GM06990 (cell line): ENCODE results near the gene BEAN1.

ENCODE experiments used
- DNase-seq: peaks from one replicate; pipeline ENCODE4 v3.0.0-alpha.2; 2011; ENCODE audit not compliant: insufficient read length; ENCODE audit errors: extremely low read depth
- H3K27me3 ChIP-seq: replicated peaks from 2 replicates; pipeline ENCODE4 v1.6.0; 2011; ENCODE audit warnings: low read length; ENCODE audit not compliant: control insufficient read depth, insufficient read depth
- H3K36me3 ChIP-seq: 2 replicates; pipeline ENCODE4 v1.5.1; 2011; ENCODE audit warnings: low read length; ENCODE audit not compliant: control insufficient read depth, insufficient read depth
- H3K4me3 ChIP-seq: replicated peaks from 2 replicates; pipeline ENCODE4 v1.5.1; 2011; ENCODE audit warnings: low read depth, mild to moderate bottlenecking, control low read depth, low read length
- TF ChIP-seq, protein P1 (sequence below): IDR thresholded peaks from 2 replicates; pipeline ENCODE4 v1.5.1; 2011; ENCODE audit warnings: low read length, control low read depth, mild to moderate bottlenecking, inconsistent platforms; ENCODE audit not compliant: insufficient read depth, poor library complexity, severe bottlenecking

Gene BEAN1

DNA sequence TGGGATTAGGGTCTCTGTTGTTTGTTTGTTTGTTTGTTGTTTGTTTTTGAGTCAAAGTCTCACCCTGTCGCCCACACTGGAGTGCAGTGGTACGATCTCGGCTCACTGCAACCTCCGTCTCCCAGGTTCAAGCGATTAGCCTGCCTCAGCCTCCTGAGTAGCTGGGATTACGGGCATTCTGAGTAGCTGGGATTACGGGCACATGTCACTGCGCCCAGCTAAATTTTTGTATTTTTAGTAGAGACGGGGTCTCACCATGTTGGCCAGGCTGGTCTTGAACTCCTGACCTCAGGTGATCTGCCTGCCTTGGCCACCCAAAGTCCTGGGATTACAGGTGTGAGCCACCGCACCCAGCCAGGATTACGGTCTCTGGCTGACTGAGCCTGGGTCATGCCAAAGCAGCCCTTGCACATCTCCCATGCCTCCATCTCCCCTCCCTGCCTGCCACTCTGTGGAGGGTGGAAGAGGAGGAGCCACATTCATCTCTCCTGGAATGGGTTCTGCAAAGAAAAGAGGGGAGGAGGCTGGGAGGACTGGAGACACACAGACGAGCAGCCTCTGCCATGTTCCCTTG lies 59.2 kb downstream of the BEAN1 start:
- TF ChIP-seq, protein P1, sequence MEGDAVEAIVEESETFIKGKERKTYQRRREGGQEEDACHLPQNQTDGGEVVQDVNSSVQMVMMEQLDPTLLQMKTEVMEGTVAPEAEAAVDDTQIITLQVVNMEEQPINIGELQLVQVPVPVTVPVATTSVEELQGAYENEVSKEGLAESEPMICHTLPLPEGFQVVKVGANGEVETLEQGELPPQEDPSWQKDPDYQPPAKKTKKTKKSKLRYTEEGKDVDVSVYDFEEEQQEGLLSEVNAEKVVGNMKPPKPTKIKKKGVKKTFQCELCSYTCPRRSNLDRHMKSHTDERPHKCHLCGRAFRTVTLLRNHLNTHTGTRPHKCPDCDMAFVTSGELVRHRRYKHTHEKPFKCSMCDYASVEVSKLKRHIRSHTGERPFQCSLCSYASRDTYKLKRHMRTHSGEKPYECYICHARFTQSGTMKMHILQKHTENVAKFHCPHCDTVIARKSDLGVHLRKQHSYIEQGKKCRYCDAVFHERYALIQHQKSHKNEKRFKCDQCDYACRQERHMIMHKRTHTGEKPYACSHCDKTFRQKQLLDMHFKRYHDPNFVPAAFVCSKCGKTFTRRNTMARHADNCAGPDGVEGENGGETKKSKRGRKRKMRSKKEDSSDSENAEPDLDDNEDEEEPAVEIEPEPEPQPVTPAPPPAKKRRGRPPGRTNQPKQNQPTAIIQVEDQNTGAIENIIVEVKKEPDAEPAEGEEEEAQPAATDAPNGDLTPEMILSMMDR, result no peak
- Histone ChIP-seq H3K27me3 (no peaks in the 10 kb centered on the region; the same call in 1 of the 2 replicates), H3K4me3 (no peak overlapping the region), H3K36me3 (no peaks in the 10 kb centered on the region)
- no peak for DNase-seq

DNA sequence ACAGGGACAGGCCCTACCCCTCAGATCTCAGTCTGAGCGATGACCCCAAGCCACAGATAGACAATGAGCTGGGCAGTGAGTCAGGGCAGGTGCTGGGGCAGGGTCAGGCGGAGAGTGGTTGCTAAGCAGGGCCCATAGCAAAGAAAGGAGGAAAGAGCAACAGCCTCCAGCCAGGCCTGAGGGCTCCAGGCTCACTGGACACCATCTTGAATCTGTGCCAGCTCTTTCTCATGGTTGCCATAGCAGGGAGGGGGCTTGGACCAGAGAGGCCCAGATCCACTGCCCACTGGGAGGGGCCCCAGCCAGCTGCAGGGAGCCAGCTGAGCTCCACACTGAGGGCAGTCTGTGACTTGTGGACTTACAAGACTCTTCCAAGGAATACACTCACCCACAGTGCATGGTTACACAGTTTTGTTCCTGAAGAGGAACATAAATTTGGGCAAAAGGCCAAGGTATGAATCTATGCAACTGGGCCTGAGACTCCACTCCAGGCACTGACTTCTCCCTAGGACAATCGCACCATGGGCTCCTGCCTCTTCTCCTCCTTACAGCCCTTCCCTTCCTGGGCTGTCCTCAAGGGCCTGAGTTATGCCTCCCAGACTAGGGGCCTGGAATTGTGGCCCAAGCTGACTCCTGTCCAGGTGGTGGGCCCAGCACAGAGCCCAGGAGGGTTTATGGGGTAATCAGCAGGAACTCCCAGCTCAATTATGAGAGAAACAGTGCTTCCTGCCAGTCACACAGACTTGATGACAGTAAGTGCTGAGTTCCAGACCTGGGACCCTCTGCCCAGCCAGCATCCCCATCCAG lies 59.9 kb downstream of the BEAN1 start:
- Histone ChIP-seq H3K4me3 (no peak overlapping the region), H3K36me3 (no peaks in the 10 kb centered on the region), H3K27me3 (no peaks in the 10 kb centered on the region; the same call in 1 of the 2 replicates)
- DNase-seq, result no peak
- TF ChIP-seq, protein P1, result no peak

DNA sequence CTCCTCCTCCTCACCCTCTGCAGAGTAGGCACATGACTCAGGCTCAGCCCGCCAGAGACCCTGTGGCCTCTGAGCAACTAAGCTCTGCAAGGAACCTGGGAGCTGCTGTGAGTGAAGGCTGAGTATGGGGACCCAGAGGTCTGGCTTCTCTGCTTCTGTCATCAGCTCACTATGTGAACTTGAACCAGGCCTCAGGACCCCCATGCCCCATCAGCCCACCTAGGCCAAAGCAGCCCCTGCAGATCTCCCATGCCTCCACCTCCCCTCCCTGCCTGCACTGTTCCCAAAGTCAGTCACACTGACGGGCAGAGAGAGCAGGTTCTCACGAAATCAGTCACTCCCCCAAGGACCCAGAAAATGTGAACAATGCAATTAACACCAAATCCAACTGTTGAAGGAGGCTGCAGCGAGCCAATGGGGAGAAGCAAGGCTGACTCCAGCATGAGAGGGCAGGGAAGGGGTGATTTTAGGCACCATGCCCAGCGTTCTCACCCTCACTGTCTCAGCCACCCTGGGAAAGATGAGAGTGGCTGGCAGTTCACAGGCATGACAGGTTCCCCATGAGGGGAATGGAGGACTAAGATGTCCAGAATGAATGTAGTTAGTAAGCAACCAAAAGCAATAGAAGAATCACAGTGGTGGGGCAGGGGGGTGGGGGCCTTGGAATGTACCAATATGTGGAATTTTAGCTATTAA lies 60.6 kb downstream of the BEAN1 start:
- Histone ChIP-seq H3K36me3 (no peaks in the 10 kb centered on the region), H3K27me3 (no peaks in the 10 kb centered on the region; the same call in 1 of the 2 replicates), H3K4me3 (no peak overlapping the region)
- TF ChIP-seq, protein P1, result no peak
- DNase-seq, result no peak

DNA sequence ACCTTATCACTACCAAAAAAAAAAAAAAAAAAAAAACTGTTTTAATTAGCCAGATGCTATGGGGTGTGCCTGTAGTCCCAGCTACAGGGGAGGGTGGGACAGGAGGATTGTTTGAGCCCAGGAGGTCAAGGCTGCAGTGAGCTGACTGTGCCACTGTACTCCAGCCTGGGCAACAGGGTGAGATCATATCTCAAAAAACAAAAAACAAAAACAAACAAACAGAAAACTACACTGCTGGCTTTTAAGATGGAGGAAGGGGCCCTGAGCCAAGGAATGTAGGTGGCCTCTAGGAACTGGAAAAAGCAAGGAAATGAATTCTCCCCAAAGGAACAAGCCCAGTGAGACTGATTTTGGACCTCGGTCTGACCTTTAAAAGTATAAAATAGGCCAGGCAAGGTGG lies 61.4 kb downstream of the BEAN1 start:
- Histone ChIP-seq H3K27me3 (no peaks in the 10 kb centered on the region; the same call in 1 of the 2 replicates), H3K36me3 (no peaks in the 10 kb centered on the region), H3K4me3 (no peak overlapping the region)
- no peak for DNase-seq
- TF ChIP-seq, protein P1, result no peak

DNA sequence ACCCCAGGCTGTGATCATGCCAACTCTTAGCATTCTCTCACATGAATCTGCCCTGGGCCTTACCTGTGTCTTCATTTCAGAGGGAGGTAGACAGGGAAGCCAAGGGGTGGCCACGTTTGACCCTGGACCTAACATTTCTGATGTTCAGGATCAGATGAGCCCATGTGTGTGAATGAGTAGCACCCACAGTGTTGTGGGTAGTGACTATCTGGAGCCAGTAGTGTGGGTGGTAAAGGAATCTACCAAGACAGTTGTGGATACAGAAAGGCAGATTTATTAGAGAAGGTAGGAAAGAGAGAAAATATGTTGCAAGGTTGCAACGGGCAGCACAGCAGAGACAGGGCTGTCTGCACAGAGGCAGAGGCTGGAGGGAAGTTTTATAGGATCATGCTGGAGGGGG lies 62.3 kb downstream of the BEAN1 start:
- H3K27me3 ChIP-seq, result no peaks in the 10 kb centered on the region; the same call in none of the 2 replicates
- no peak overlapping the region for H3K4me3 ChIP-seq
- TF ChIP-seq, protein P1, result no peak
- no peaks in the 10 kb centered on the region for H3K36me3 ChIP-seq
- DNase-seq, result no peak
